ENCODE data around the gene HEPN1. TPM values are rescaled to one million over a fixed set of nuclear protein-coding genes. Genes with fewer than 3 reads are reported as not detected.

The HEPN1 gene
- total and polyA plus RNA-seq, 10 donors: 0.25 TPM; not detected in 9

DNA sequence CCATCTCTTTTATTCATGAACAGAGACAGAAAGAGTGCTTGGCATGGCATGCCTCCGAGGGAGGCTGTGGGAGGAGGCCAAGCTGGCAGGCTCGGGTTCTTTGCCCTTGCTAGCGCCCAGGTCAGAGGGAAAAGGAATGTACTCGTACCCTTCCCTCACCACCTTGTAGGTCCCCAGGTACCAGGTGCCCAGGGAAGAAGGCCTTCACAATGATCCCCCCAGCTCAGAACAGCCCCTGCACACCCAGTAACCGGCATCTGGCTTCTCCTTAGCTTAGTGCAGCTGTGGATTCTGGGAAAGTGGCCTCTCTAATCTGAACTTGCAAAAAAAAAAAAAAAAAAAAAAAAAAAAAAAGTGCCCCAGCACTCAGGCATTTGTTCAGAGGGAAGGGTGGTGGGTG, 1.3 kb downstream of the HEPN1 start:
- WGBS, 5 donors: 90 to 95% (median 94%) methylated on average over 5 of the region's 5 CpGs
- peak overlapping the region in 1 of 8 donors; percentile 72 for H3K4me3 ChIP-seq
- peaks cover 0 to 16% (median 7%) of the 10 kb centered on the region in 7 donors for H3K27me3 ChIP-seq (replicated peaks in 1 of 7)
- H3K27ac ChIP-seq: peak overlapping the region in 6 of 8 donors; percentile 20 to 83 (median 82)
- intact Hi-C loops (cut with DNase I; ENCODE audit: low total_unique reads): no loop called here
- no peaks in the 10 kb centered on the region for H3K9me3 ChIP-seq
- peaks cover 0 to 16% (median 10%) of the 10 kb centered on the region in 6 donors for H3K4me1 ChIP-seq
- TF ChIP-seq, protein P1, sequence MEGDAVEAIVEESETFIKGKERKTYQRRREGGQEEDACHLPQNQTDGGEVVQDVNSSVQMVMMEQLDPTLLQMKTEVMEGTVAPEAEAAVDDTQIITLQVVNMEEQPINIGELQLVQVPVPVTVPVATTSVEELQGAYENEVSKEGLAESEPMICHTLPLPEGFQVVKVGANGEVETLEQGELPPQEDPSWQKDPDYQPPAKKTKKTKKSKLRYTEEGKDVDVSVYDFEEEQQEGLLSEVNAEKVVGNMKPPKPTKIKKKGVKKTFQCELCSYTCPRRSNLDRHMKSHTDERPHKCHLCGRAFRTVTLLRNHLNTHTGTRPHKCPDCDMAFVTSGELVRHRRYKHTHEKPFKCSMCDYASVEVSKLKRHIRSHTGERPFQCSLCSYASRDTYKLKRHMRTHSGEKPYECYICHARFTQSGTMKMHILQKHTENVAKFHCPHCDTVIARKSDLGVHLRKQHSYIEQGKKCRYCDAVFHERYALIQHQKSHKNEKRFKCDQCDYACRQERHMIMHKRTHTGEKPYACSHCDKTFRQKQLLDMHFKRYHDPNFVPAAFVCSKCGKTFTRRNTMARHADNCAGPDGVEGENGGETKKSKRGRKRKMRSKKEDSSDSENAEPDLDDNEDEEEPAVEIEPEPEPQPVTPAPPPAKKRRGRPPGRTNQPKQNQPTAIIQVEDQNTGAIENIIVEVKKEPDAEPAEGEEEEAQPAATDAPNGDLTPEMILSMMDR (IDR thresholded peaks at IDR 0.05 in 8 of 11, conservative IDR thresholded peaks at IDR 0.05 in 3 of 11): no peak
- TF ChIP-seq POLR2A (IDR thresholded peaks at IDR 0.05) (no peak), POLR2AphosphoS5 (IDR thresholded peaks at IDR 0.05) (no peak)
- no peak for DNase-seq
- H3K36me3 ChIP-seq: no peaks in the 10 kb centered on the region

DNA sequence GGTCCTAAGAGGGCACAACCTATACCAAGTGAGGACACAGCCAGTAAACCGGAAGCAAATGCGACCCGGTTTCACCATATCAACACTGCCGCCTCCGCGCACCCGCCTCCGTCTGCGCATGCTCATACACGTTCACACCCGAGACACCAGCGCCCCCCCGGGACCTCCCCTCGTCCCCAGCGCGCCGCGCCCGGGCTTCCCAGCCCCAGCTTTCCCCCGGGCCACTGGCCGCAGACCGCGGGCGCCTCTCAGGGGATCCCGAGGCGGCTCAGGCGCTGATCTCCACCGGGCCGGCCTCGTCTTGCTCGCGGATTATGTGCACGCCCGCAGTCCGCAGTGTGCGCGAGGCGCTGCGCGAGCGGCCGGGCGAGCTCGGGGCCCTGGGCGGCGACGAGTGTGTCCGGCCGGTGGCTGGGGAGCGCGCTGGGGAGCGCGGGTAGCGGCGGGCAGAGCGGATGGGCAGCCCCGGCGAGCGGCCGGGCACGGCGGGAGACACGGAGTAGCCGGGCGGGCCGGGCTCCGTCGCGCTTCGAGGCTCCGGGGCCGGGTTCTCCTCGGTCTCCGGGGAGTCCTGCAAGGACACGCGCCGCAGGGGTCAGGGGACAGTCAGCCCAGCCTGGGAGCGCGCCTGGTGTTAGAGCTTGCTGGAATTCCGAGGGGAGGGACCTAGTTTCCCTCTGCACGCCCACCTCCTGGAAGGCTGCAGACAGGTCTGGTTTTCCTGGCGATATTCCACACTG, 2.0 kb downstream of the HEPN1 start:
- TF ChIP-seq, protein P1 (IDR thresholded peaks at IDR 0.05 in 8 of 11, conservative IDR thresholded peaks at IDR 0.05 in 3 of 11): peak in 1 of 11 experiments; percentile 7
- TF ChIP-seq POLR2AphosphoS5 (IDR thresholded peaks at IDR 0.05) (peak; percentile 29 to 79 (median 74)), POLR2A (IDR thresholded peaks at IDR 0.05) (no peak)
- H3K9me3 ChIP-seq: no peaks in the 10 kb centered on the region
- DNase-seq: peak; percentile 88
- intact Hi-C loops (cut with DNase I; ENCODE audit: low total_unique reads): no loop called here
- peak overlapping the region; percentile 20 to 72 (median 38) for H3K4me3 ChIP-seq
- 8 to 15% (median 11%) methylated on average over 57 to 82 of the region's 82 CpGs for WGBS, 5 donors
- peaks cover 0 to 16% (median 10%) of the 10 kb centered on the region in 6 donors for H3K4me1 ChIP-seq
- H3K27ac ChIP-seq: peak overlapping the region; percentile 20 to 83 (median 80)
- H3K36me3 ChIP-seq: no peaks in the 10 kb centered on the region
- peaks cover 0 to 16% (median 7%) of the 10 kb centered on the region in 7 donors for H3K27me3 ChIP-seq (replicated peaks in 1 of 7)

DNA sequence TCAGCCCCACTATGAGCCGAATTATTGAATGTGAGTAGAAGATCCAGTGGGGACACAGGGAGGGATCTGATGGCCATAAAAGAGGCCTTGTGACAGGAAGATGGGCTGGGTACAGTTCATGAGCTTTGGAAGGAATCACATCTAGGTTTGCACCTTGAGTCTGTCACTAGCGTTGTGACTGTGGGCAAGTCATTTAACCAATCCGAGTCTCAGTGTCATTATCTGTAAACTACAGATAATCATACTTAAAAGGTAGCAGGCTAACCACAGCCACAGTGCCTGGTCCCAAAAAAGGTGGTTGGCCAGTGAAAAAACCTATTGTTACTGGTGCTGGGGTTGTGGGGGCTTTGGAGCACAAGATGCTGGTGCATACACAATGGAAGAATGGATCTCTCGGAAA, 3.8 kb downstream of the HEPN1 start:
- no peaks in the 10 kb centered on the region for H3K9me3 ChIP-seq
- H3K4me1 ChIP-seq: peaks cover 0 to 16% (median 10%) of the 10 kb centered on the region in 6 donors
- 73 to 91% (median 87%) methylated on average over 4 of the region's 4 CpGs for WGBS, 5 donors
- H3K4me3 ChIP-seq: no peak overlapping the region
- H3K27me3 ChIP-seq (replicated peaks in 1 of 7): peaks cover 0 to 16% (median 7%) of the 10 kb centered on the region in 7 donors
- intact Hi-C loops (cut with DNase I; ENCODE audit: low total_unique reads): no loop called here
- no peak for TF ChIP-seq POLR2AphosphoS5 (IDR thresholded peaks at IDR 0.05)
- TF ChIP-seq POLR2A (IDR thresholded peaks at IDR 0.05): no peak
- TF ChIP-seq, protein P1 (IDR thresholded peaks at IDR 0.05 in 8 of 11, conservative IDR thresholded peaks at IDR 0.05 in 3 of 11): no peak
- no peak for DNase-seq
- no peaks in the 10 kb centered on the region for H3K36me3 ChIP-seq
- H3K27ac ChIP-seq: no peak overlapping the region

DNA sequence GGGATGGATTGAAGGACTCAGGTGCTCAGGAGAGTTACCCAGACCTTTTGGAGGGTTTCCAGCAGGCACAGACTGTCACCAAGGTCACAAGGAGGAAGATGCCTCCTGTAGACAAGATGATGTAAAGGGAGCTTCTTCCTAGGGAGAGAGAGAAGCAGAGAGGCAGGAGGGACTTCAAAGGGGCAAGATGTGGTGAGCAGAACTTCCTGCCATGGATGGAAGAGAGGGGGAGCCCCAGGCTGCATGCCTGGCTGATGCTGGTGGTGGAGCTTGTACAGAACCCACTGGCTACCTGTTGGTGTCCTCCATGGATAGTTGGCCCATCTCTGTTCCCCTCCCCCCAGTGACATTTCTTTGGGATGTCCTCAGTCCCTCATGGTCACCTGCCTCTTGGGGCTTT, 4.2 kb downstream of the HEPN1 start:
- TF ChIP-seq POLR2AphosphoS5 (IDR thresholded peaks at IDR 0.05) (no peak), POLR2A (IDR thresholded peaks at IDR 0.05) (no peak)
- TF ChIP-seq, protein P1 (IDR thresholded peaks at IDR 0.05 in 8 of 11, conservative IDR thresholded peaks at IDR 0.05 in 3 of 11): no peak
- Histone ChIP-seq H3K9me3 (no peaks in the 10 kb centered on the region), H3K27ac (no peak overlapping the region), H3K4me3 (no peak overlapping the region), H3K4me1 (peaks cover 0 to 16% (median 10%) of the 10 kb centered on the region in 6 donors), H3K36me3 (no peaks in the 10 kb centered on the region), H3K27me3 (replicated peaks in 1 of 7) (peaks cover 0 to 16% (median 7%) of the 10 kb centered on the region in 7 donors)
- intact Hi-C loops (cut with DNase I; ENCODE audit: low total_unique reads): no loop called here
- no peak for DNase-seq
